GM10266 (cell line): Measurements from ENCODE around the gene ROM1.
"Not testable (repeated sequence)": the region's sequence is repeated elsewhere in the genome, so short reads cannot be mapped to it uniquely, and the experiment has no call there.

Source experiments
- DNase-seq: peaks from one replicate; pipeline ENCODE4 v3.0.0; 2012; ENCODE audit errors: extremely low spot score
- CTCF ChIP-seq: IDR thresholded peaks from 2 replicates; pipeline ENCODE4 v1.5.1; 2012; ENCODE audit warnings: mild to moderate bottlenecking, low read depth; ENCODE audit not compliant: control insufficient read depth, insufficient read depth; ENCODE audit errors: missing control alignments

Gene ROM1

GRCh38 chr11:62614275-62614674 lies 1.2 kb downstream of the ROM1 start:
- TF ChIP-seq CTCF, result no peak
- no peak for DNase-seq

- no peak for TF ChIP-seq CTCF
These were observed 2.5 kb downstream of the ROM1 start for GRCh38 chr11:62615521-62615920.

GRCh38 chr11:62616957-62617356 lies 3.9 kb downstream of the ROM1 start:
- DNase-seq, result not testable (repeated sequence)

More at GRCh38 chr11:62615521-62615920, 2.5 kb downstream of the ROM1 start:
- no peak for DNase-seq

GRCh38 chr11:62621027-62621566 lies 8.0 kb downstream of the ROM1 start:
- no peak for TF ChIP-seq CTCF
- no peak for DNase-seq

- peak; percentile 6 for TF ChIP-seq CTCF
- DNase-seq, result peak; percentile 97
These were observed 8.8 kb downstream of the ROM1 start, which contains the start of gene B3GAT3 for GRCh38 chr11:62621567-62622470. TSS of gene B3GAT3 (minus strand) at chr11:62621986. CDS start at chr11:62621947, 39 bp downstream.

- TF ChIP-seq CTCF, result no peak
- DNase-seq, result no peak
These were observed 9.5 kb downstream of the ROM1 start for GRCh38 chr11:62622476-62623089.

- no peak for DNase-seq
- no peak for TF ChIP-seq CTCF
These were observed 14.7 kb downstream of the ROM1 start for GRCh38 chr11:62627713-62628112.
